ENCODE data around the gene ECE1.

ECE1 gene

DNA sequence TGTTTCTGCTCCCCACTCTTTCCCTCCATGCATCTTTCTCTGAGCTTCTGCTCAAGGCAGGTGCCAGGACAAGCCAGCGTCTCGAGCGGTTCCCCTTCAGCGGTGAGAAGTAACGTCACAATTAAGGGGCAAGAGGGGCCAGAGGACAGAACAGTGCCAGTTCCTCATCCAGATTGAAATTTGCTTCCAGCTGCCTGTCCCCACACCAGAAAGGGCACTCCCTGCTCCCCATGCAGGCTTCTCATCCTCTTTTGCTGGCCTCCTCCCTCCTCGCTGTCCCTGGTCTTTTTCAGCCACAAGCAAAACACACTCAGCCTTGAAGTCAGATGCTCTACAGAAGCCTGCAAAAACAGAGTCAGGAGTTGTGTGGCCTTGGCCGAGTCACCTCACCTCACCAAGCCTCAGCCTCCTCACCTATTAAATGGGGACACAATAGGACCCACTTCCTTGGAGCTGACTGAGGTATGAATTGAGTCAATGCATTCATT is 35.0 kb upstream of the ECE1 start:
- DNase-seq = no peak

- DNase-seq = no peak
Measured at GRCh38 chr1:21324368-21325141, 34.3 kb upstream of the ECE1 start.

DNA sequence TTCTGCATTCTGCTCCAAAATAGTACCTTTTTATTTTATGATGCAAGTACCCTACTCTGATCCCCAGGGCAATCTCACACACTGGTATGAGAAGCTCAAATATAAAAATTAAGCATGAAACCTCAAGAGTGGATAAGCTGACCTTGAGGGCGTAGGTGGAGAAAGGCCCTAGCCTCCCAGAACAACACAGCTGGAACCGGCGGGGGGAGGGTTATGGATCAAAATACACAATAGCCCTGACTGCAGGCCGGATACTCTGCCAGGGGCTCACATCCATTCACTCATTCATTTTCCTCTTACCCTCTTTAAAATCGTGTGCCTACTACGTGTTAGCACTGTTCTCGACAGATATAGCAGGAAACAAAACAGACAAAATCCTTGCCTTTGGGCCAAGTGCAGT is 32.8 kb upstream of the ECE1 start:
- no peak for DNase-seq

- no peak for DNase-seq
Measured at GRCh38 chr1:21322681-21323016, 32.4 kb upstream of the ECE1 start.

DNA sequence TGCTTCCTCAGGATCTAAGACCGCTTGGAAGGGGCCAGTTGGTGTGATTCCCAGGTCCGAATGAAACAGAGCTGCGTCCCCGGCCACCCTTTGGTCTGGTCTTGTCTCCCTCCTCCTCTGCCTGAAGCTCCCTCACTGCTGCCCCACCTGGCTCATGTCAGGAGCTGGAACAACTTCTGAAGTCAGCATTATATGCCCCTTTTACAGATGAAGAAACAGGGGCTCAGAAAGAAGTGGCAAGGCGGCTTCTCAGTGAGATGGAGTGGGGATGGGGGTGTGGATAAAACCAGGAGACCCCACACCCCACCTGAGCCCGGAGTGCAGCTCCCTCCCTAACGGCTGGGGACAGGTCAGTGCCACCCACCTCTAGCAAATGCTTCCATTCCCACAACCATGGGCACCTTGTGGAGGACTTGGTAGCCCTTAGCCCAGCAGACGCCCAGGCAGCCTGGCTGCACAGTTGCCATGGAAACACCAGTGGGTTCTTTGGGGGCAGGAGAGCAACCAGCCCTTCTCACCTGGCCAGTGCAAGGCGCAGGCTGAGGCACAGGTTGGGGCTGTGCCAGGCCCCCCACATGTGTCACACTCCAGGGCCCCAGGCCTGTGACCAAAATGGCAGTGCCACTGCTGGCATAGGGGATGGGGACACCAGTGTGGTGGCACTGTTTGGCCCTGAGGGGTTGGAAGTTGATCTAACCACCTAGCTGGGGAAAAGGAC is 31.9 kb upstream of the ECE1 start:
- DNase-seq = no peak

DNA sequence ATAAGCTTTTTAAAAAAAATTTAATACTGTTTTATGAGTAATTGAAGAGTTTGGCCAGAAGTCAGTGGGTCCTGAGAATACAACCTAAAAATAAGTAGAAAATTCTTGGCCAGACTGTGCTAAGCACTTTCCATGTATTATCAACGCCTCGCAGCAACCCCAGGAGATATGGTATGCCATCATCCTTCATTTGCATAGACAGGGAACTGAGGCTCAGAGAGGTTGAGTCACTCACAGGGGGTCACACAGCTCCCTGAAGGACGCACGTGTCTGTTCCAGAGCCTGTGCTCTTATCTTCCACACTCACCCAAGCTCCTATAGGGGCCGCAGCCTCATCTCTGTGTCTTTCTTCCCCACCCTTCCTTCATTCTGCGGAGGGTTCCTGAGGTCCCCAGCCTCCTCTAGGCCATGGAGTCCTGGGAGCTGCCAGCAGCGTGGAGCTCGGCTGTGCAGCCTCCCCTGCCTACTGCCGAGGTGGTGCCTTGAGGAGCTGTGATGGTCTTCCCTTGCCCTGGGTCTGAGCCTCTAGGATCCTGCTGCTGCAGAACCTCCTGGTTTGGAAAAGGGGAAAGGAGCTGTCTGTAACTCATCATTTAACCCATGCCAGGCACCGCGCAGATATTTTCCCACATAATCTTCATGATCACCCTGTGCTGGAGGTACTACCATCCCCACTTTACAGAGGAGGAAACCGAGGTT is 30.3 kb upstream of the ECE1 start:
- DNase-seq = no peak

DNA sequence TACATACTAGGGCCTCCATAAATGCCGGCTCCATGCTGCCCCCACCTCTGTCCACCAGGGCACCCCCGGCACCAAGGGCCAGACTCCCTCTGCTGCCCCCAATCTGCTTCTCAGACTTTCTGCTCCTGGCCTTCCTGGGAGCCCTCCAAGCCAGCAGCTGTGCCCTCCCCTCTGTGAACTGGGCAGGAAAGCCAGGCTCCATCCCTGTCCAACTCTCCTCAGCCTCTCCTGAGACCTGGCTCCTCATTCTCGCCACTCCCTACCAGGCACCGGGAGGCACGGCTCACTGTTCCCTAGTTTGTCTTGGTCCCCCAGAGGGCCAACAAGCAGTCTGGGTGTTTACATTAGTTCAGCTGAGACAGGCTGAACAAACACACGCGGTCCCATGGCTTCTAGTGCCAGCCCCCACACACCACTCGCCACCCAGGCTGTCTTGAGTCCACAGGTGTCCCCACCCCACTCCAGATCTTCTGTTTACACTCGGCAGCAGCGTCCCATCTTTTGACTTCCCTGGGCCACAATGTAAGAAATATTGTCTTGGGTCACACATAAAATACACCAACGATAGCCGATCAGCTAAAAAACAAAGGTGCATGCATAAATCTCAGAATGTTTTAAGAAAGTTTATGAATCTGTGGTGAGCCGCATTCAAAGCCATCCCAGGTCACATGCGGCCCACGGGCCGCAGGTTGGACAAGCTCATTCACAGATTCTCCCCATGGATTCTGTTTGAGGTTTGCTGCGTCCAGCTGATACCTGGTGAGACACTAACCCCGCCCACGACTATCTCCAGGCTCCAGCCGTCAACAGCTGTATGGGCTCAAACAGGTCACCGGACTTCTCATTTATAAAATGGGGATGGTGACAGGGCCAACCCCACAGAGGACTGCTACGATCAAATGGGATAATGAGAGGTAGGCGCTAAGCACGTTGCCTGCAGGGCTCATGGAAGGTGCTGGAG is 29.5 kb upstream of the ECE1 start:
- no peak for DNase-seq

- no peak for DNase-seq
Measured at GRCh38 chr1:21318714-21319159, 28.5 kb upstream of the ECE1 start.

GRCh38 chr1:21318057-21318713 is 27.9 kb upstream of the ECE1 start:
- no peak for DNase-seq

- DNase-seq = no peak
Measured at GRCh38 chr1:21317690-21318043, 27.4 kb upstream of the ECE1 start.

DNA sequence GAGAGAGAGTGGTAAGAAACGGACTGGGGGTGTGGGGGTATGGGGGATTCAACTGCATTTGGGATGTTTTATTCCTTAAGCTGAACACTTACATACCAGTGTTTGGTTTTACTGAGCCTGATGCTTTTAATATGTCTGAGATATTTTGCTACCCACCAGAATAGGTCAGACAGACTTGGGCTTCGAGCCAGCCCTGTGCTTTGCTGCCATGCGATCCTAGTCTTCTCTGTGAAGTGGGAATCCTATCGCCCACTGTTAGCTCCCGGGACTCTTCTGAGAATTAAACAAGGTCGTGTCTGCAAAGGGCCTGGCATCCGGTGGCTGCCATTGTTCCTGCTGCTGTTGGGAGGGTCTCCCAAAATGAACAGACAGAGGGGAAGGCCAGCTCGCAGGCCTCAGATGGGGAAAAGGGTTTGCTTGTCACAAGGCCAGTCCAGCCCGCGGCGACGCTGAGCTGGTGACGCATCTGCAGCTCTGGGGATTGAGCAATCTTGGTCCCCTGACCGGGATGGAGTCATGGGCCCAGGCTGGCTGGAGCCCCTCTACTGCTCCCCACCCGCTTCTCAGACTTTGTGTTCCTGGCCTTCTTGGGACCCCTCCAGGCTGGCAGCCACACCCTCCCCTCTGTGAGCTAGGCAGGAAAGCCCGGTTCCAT is 26.9 kb upstream of the ECE1 start:
- DNase-seq = no peak

- no peak for DNase-seq
Measured at GRCh38 chr1:21314743-21315396, 24.6 kb upstream of the ECE1 start.

GRCh38 chr1:21313886-21314721 is 23.8 kb upstream of the ECE1 start:
- no peak for DNase-seq

- no peak for DNase-seq
Measured at GRCh38 chr1:21313203-21313885, 23.1 kb upstream of the ECE1 start.

DNA sequence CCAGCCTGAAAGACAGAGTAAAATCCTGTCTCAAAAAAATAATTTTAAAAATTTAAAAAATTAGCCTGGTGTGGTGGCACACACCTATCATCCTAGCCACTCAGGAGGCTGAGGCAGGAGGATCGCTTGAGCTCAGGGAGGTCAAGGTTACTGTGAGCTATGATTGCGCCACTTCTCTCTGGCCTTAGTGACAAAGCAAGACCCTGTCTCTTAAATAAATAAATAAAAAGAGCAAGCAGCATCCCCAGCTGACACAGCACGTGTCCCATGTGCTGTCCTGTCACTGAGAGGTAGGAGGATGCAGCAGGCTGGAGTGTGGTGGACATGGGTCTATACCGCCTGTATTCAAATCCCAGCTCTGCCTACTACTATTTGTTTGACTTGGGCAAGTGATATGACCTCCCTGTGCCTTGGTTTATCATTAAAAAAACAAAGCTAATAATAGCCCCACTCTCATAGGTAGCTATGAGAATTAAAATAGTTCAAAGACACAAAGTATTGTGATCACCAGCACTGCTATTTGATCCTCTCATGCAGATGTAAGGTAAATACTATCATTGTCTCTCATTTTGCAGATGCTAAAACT is 22.2 kb upstream of the ECE1 start:
- no peak for DNase-seq

- DNase-seq = no peak
Measured at GRCh38 chr1:21311016-21311415, 20.8 kb upstream of the ECE1 start.

DNA sequence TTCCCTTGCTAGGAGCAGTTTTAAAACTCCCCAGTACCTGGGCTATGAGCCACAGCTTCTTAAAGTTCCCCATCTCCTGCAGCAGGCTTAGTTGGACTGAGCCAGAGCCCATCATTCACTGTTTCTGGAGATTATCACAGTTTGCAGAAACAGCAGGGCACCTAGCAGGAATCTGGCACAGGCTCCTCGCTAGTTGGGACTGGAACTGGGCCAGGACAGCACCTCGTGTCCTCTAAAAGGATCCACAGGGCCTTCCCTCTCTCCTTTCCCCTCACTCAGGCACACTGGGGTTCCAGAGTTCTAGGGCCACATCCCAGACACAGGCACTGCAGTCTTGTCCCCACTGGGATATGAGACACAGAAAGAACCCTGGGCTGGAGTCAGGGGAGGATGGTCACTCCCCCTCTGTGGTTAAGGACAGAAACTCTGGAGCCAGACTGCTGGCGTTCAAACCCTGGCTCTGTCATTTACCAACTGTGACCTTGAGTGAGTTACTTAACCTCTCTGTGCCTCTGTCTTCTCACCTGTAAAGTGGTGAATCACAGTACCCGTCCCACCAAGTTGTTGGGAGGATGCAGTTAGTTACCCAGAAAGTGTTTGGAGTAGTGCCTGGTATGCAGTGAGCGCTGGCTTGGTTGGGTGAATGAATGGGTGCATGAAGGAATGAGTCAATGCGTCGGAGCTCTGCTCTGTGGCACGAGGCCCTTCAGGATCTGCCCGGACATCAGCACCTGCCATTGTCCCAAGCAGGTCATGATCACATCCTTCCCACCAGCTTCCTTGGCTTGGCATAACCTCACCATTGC is 18.8 kb upstream of the ECE1 start:
- no peak for DNase-seq

DNA sequence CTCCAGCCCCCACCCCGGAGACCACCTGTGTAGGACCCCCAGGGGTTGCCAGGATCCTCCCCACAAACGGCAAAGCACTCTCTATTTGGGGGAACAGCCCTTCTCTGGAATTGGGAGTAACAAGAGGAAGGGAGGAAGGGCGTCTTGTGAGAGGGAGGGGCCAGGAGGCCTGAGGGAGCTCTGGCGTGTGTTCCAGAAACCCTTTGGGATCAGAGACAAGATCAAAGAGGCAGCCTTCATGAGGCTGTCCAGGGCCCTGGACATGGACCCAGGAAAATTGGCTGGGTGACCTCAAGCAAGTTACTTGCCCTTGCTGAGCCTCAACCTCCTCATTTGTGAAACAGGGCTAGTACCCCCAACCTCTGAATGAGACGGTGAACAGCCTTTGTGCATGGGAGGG is 18.1 kb upstream of the ECE1 start:
- DNase-seq = no peak

All from NCI-H748 treated with DMSO at 0.1 percent for 48 hours (cell line).